HepG2 (cell line): Measurements from ENCODE around the gene MTHFD1. TPM values are rescaled to one million over a fixed set of nuclear protein-coding genes. Genes with fewer than 3 reads are reported as not detected.

ENCODE experiments used
- FLYWCH1 ChIP-seq: sonication (generic); formaldehyde crosslinking; IDR thresholded peaks from 2 replicates; pipeline ENCODE4 v1.8.1; 2023; ENCODE audit warnings: mild to moderate bottlenecking, missing genetic modification reagents
- GATAD2A ChIP-seq: IDR thresholded peaks from 2 replicates; pipeline ENCODE4 v1.6.1; 2016
- GLI4 ChIP-seq: sonication (generic); formaldehyde crosslinking; IDR thresholded peaks from 2 replicates; pipeline ENCODE4 v1.5.1; 2020; ENCODE audit warnings: missing genetic modification reagents, mild to moderate bottlenecking, moderate library complexity, borderline replicate concordance
- MED1 ChIP-seq: sonication (generic); formaldehyde crosslinking; IDR thresholded peaks from 2 replicates; pipeline ENCODE4 v1.4.0; 2020; ENCODE audit warnings: missing genetic modification reagents
- MTERF4 ChIP-seq: sonication (generic); formaldehyde crosslinking; IDR thresholded peaks from 2 replicates; pipeline ENCODE4 v1.8.0; 2023; ENCODE audit warnings: mild to moderate bottlenecking, missing genetic modification reagents
- MZF1 ChIP-seq: sonication (generic); formaldehyde crosslinking; IDR thresholded peaks from 2 replicates; pipeline ENCODE4 v1.8.1; 2023; ENCODE audit warnings: mild to moderate bottlenecking, missing genetic modification reagents, borderline replicate concordance
- PAWR ChIP-seq: sonication (generic); formaldehyde crosslinking; IDR thresholded peaks from 2 replicates; pipeline ENCODE4 v1.4.0; 2020; ENCODE audit warnings: missing genetic modification reagents, mild to moderate bottlenecking, borderline replicate concordance
- PPARG ChIP-seq: conservative IDR thresholded peaks from 2 replicates; pipeline ENCODE4 v1.6.1; 2016; ENCODE audit warnings: missing biosample characterization, missing genetic modification reagents
- PTBP1 ChIP-seq: fragments of 200-400 bp; formaldehyde crosslinking; IDR thresholded peaks from 2 replicates; pipeline ENCODE4 v1.6.1; 2018; ENCODE audit warnings: low read length, low read depth; ENCODE audit not compliant: poor library complexity, severe bottlenecking
- SMAD9 ChIP-seq: sonication (generic); formaldehyde crosslinking; IDR thresholded peaks from 2 replicates; pipeline ENCODE4 v1.5.1; 2020; ENCODE audit warnings: mild to moderate bottlenecking, missing genetic modification reagents
- ZBTB34 ChIP-seq: sonication (generic); formaldehyde crosslinking; IDR thresholded peaks from 2 replicates; pipeline ENCODE4 v1.8.0; 2022; ENCODE audit warnings: mild to moderate bottlenecking, missing genetic modification reagents
- ZBTB46 ChIP-seq: sonication (generic); formaldehyde crosslinking; IDR thresholded peaks from 2 replicates; pipeline ENCODE4 v1.4.0; 2020; ENCODE audit warnings: mild to moderate bottlenecking, missing genetic modification reagents, borderline replicate concordance
- ZNF136 ChIP-seq: sonication (generic); formaldehyde crosslinking; IDR thresholded peaks from 2 replicates; pipeline ENCODE4 v1.8.1; 2022; ENCODE audit warnings: low read depth, mild to moderate bottlenecking, moderate library complexity, missing genetic modification reagents
- ZNF34 ChIP-seq: sonication (generic); formaldehyde crosslinking; IDR thresholded peaks from 2 replicates; pipeline ENCODE4 v1.4.0; 2020; ENCODE audit warnings: mild to moderate bottlenecking, missing genetic modification reagents, borderline replicate concordance
- ZNF549 ChIP-seq: sonication (generic); formaldehyde crosslinking; IDR thresholded peaks from 2 replicates; pipeline ENCODE4 v1.5.0; 2020; ENCODE audit warnings: missing genetic modification reagents
- ZNF563 ChIP-seq: sonication (generic); formaldehyde crosslinking; IDR thresholded peaks from 2 replicates; pipeline ENCODE4 v1.8.0; 2022; ENCODE audit warnings: mild to moderate bottlenecking, moderate library complexity, missing genetic modification reagents
- ZNF589 ChIP-seq: sonication (generic); formaldehyde crosslinking; conservative IDR thresholded peaks from 2 replicates; pipeline ENCODE4 v1.8.0; 2022; ENCODE audit warnings: mild to moderate bottlenecking, moderate library complexity, missing genetic modification reagents
- ZNF746 ChIP-seq: sonication (generic); formaldehyde crosslinking; IDR thresholded peaks from 2 replicates; pipeline ENCODE4 v1.8.0; 2022; ENCODE audit warnings: mild to moderate bottlenecking, missing genetic modification reagents
- ZNF878 ChIP-seq: sonication (generic); formaldehyde crosslinking; IDR thresholded peaks from 2 replicates; pipeline ENCODE4 v1.8.1; 2023; ENCODE audit warnings: mild to moderate bottlenecking, missing genetic modification reagents, moderate library complexity
- ZSCAN29 ChIP-seq: sonication (generic); formaldehyde crosslinking; conservative IDR thresholded peaks from 2 replicates; pipeline ENCODE4 v1.4.0; 2020; ENCODE audit warnings: mild to moderate bottlenecking, missing genetic modification reagents
- polyA plus RNA-seq, 8 experiments: library from polyadenylated mRNA; depleted of rRNA in 3 of 8; stranded (reverse) in 7 of 8; unstranded in 1 of 8; fragments of >200 nt; fragmentation: Illumina TruSeq in 4 of 8; extraction: Trizol in 4 of 8; gene quantifications; 2 replicates each; pipeline versions ENCODE4 v1.2.1 to v1.2.3, GENCODE V29; 2011 to 2016; ENCODE audit warnings: low read depth in 4 of 8, missing spikeins in 1 of 8, mixed read lengths in 1 of 8; ENCODE audit not compliant: insufficient read depth in 1 of 8
- total RNA-seq, 5 experiments: library from RNA; depleted of rRNA; stranded (reverse); fragments of >200 nt; fragmentation: Illumina TruSeq; extraction: Trizol; gene quantifications; 2 replicates each; pipeline ENCODE4 v1.2.3, GENCODE V29; 2016; ENCODE audit warnings: low read depth in 1 of 5
- TF ChIP-seq, protein P1 (sequence below): sonication (generic); formaldehyde crosslinking; IDR thresholded peaks from 2 replicates; pipeline ENCODE4 v1.5.1; 2020; ENCODE audit warnings: mild to moderate bottlenecking, missing genetic modification reagents, borderline replicate concordance
- TF ChIP-seq, protein P2 (sequence below): sonication (generic); formaldehyde crosslinking; IDR thresholded peaks from 2 replicates; pipeline ENCODE4 v1.4.0; 2020; ENCODE audit warnings: missing genetic modification reagents
- TF ChIP-seq, protein P3 (sequence below): sonication (generic); formaldehyde crosslinking; IDR thresholded peaks from 2 replicates; pipeline ENCODE4 v1.5.1; 2020; ENCODE audit warnings: missing genetic modification reagents, mild to moderate bottlenecking, borderline replicate concordance

MTHFD1 gene
- total and polyA plus RNA-seq, 2 of the 13 experiments (the other 11 are each of a cell fraction or from before 2014, with no cell fraction given): 31.0 to 106 TPM

GRCh38 chr14:64504310-64504896, 116.2 kb downstream of the MTHFD1 start, which contains the start of gene ZBTB1 (continued):
- TF ChIP-seq GATAD2A (CRISPR knock-in tag): no peak
- TF ChIP-seq MTERF4: 0 out of 2 replicates have a peak, but pooled peaks have one; percentile 11
- TF ChIP-seq GLI4 (CRISPR knock-in tag): peak; percentile 54; the same call in 1 of the 2 replicates
- no peak for TF ChIP-seq PAWR (CRISPR knock-in tag)
- TF ChIP-seq SMAD9: no peak
- TF ChIP-seq, protein P1, sequence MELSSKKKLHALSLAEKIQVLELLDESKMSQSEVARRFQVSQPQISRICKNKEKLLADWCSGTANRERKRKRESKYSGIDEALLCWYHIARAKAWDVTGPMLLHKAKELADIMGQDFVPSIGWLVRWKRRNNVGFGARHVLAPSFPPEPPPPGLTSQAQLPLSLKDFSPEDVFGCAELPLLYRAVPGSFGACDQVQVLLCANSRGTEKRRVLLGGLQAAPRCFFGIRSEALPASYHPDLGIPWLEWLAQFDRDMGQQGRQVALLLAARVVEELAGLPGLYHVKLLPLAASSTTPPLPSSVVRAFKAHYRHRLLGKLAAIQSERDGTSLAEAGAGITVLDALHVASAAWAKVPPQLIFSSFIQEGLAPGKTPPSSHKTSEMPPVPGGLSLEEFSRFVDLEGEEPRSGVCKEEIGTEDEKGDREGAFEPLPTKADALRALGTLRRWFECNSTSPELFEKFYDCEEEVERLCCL (CRISPR knock-in tag): no peak
- no peak for TF ChIP-seq PPARG (CRISPR knock-in tag)
- no peak for TF ChIP-seq ZNF549 (CRISPR knock-in tag)
- TF ChIP-seq ZNF563: no peak
- TF ChIP-seq, protein P2, sequence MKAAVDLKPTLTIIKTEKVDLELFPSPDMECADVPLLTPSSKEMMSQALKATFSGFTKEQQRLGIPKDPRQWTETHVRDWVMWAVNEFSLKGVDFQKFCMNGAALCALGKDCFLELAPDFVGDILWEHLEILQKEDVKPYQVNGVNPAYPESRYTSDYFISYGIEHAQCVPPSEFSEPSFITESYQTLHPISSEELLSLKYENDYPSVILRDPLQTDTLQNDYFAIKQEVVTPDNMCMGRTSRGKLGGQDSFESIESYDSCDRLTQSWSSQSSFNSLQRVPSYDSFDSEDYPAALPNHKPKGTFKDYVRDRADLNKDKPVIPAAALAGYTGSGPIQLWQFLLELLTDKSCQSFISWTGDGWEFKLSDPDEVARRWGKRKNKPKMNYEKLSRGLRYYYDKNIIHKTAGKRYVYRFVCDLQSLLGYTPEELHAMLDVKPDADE (CRISPR knock-in tag): no peak
- TF ChIP-seq ZSCAN29 (CRISPR knock-in tag): no peak
- TF ChIP-seq ZNF589: peak; percentile 36; the same call in 1 of the 2 replicates
- no peak for TF ChIP-seq MZF1 (CRISPR knock-in tag)
- 0 out of 2 replicates have a peak, but pooled peaks have one; percentile 3 for TF ChIP-seq ZBTB34 (CRISPR knock-in tag)
- TF ChIP-seq, protein P3, sequence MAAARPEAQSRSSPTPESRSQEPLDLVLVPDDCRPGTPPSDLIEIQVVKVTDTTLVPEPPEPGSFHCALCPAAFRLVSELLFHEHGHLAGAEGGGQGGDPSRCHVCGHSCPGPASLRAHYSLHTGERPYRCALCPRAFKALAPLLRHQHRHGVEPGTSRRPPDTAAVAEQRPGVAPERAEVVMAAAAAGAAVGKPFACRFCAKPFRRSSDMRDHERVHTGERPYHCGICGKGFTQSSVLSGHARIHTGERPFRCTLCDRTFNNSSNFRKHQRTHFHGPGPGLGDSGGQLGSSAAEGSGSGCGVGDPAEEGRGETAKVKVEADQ (CRISPR knock-in tag): no peak
- no peak for TF ChIP-seq PTBP1
- no peak for TF ChIP-seq FLYWCH1
- TF ChIP-seq ZBTB46 (CRISPR knock-in tag): no peak
- no peak for TF ChIP-seq ZNF878 (CRISPR knock-in tag)
- TF ChIP-seq MED1: no peak
- peak; percentile 64 for TF ChIP-seq ZNF746 (CRISPR knock-in tag)
- no peak for TF ChIP-seq ZNF34 (CRISPR knock-in tag)
- TF ChIP-seq ZNF136 (CRISPR knock-in tag): no peak
